Kidney glomerular epithelial cell (primary cell): ENCODE measurements around the gene GNPTG.
"Not testable (repeated sequence)": the region's sequence is repeated elsewhere in the genome, so short reads cannot be mapped to it uniquely, and the experiment has no call there.

ENCODE experiments used
- DNase-seq: peaks from one replicate; lab custom pipeline; 2025; lab: John Stamatoyannopoulos, UW

GNPTG gene

GRCh38 chr16:1319041-1319440, 32.7 kb upstream of the GNPTG start:
- no peak for DNase-seq

- no peak for DNase-seq
Measured at GRCh38 chr16:1320097-1320496, 31.6 kb upstream of the GNPTG start.

- DNase-seq: no peak
Measured at GRCh38 chr16:1320658-1321240, 31.0 kb upstream of the GNPTG start.

GRCh38 chr16:1322407-1322806, 29.3 kb upstream of the GNPTG start:
- no peak for DNase-seq

GRCh38 chr16:1323296-1324239, 28.2 kb upstream of the GNPTG start:
- DNase-seq: no peak

- no peak for DNase-seq
Measured at GRCh38 chr16:1324286-1324826, 27.4 kb upstream of the GNPTG start.

- no peak for DNase-seq
Measured at GRCh38 chr16:1325261-1325660, 26.5 kb upstream of the GNPTG start.

- no peak for DNase-seq
Measured at GRCh38 chr16:1325673-1326371, 25.9 kb upstream of the GNPTG start.

GRCh38 chr16:1326391-1326790, 25.3 kb upstream of the GNPTG start:
- DNase-seq: no peak

- no peak for DNase-seq
Measured at GRCh38 chr16:1326946-1327618, 24.6 kb upstream of the GNPTG start.

GRCh38 chr16:1327619-1327947, 24.1 kb upstream of the GNPTG start:
- DNase-seq: no peak

GRCh38 chr16:1328136-1328535, 23.6 kb upstream of the GNPTG start:
- DNase-seq: not testable (repeated sequence)

- not testable (repeated sequence) for DNase-seq
Measured at GRCh38 chr16:1328961-1329360, 22.8 kb upstream of the GNPTG start.

- no peak for DNase-seq
Measured at GRCh38 chr16:1330260-1330914, 21.3 kb upstream of the GNPTG start.

- DNase-seq: no peak
Measured at GRCh38 chr16:1330931-1331711, 20.6 kb upstream of the GNPTG start.

GRCh38 chr16:1331712-1332617, 19.8 kb upstream of the GNPTG start:
- peak; percentile 32 for DNase-seq

- DNase-seq: no peak
Measured at GRCh38 chr16:1332618-1333148, 19.0 kb upstream of the GNPTG start.

GRCh38 chr16:1333149-1333812, 18.4 kb upstream of the GNPTG start, which contains the start of gene BAIAP3:
BAIAP3 (plus strand) TSS chr16:1333645; CDS start chr16:1338550, 4,905 bp downstream.
- no peak for DNase-seq
